ENCODE data around the gene LEAP2.

- TF ChIP-seq CTCF (conservative IDR thresholded peaks at IDR 0.05; ENCODE audit: low read depth, low read length) (no peak), EZH2phosphoT487 (IDR thresholded peaks at IDR 0.05; ENCODE audit: borderline replicate concordance, low read length) (no peak), EZH2 (IDR thresholded peaks at IDR 0.05; ENCODE audit: low read length, unreplicated experiment) (no peak)
These were observed 39.4 kb upstream of the LEAP2 start for GRCh38 chr5:132834057-132834456.
